ENCODE data around the gene ASTN2.

Gene ASTN2

GRCh38 chr9:116380496-116380995 lies 1034.3 kb downstream of the ASTN2 start:
- H3K27ac ChIP-seq, result no peak overlapping the region
- no peak overlapping the region for H3K4me3 ChIP-seq
- no peak for DNase-seq (ENCODE audit: low spot score)
- no peak for TF ChIP-seq CTCF (IDR thresholded peaks at IDR 0.05)

DNA sequence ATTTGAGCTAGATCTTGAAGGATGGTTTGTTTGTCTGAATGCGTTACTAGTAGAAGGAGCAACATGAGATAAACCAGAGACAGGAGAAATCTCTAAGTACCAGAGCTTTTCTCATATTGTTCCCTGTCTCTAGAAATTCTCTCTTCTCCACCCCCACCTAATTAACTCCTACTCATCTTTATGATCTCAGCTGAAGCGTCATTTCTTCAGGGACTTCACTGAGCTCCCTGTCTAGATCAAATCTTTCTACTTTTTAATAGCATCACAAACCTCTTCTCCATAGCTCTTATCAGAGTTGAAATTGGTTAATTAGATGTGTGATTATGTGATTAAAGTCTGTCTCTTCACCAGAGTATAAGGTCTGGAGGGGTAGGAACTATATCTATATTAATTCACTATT lies 1035.0 kb downstream of the ASTN2 start:
- no peak for TF ChIP-seq CTCF (IDR thresholded peaks at IDR 0.05)
- Histone ChIP-seq H3K4me3 (no peak overlapping the region), H3K27ac (no peak overlapping the region)
- no peak for DNase-seq (ENCODE audit: low spot score)

DNA sequence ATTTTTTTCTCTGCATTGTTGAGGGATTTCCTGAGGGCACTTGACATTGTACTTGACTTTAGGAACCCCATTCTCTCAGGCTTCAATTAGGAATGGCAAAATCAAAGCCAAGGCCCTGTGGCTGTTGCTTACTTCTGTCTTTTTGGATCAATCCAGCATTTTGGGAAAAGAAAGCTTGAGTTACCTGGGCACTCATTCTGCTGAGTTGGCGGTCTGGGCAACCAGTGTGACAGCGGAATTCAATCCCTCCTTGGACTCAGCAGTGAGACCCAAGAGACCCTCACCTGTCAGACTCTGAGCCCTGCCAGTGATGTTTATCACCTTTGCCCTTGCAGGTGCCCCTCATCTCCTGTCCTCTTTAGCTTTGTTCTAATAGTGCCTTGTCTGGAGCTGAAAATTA lies 1036.0 kb downstream of the ASTN2 start:
- no peak for DNase-seq (ENCODE audit: low spot score)
- TF ChIP-seq CTCF (IDR thresholded peaks at IDR 0.05), result no peak
- Histone ChIP-seq H3K4me3 (no peak overlapping the region), H3K27ac (no peak overlapping the region)

DNA sequence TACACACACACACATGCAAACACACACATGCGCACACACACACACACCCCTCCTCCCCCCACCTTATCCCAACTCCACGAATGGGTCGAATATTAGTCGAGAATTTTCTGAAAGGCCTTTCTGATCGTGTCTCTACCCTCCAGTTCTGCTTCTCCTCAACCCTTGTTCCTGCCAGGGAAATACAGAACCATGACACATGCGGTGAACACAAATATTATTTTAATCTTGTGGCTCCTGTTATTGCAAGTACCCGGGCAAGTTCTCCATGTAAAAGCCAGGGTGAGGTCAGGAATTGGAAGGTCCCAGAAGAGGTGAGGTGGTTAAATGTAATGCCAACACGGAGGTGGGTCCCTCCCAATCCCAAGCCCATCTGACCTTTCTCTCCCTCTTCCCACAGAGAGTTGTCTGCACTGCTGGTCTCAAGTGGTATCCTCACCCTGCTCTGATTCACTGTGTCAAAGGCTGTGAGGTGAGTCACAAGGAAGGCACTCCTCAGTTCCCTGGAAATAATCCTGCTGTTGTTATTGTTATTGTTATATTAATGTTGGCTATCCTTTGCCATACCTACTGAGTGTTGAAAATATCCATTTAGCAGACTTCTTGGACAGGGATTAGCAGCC lies 1037.6 kb downstream of the ASTN2 start:
- Histone ChIP-seq H3K4me3 (no peak overlapping the region), H3K27ac (no peak overlapping the region)
- no peak for DNase-seq (ENCODE audit: low spot score)
- TF ChIP-seq CTCF (IDR thresholded peaks at IDR 0.05), result no peak
